IMR-90 (cell line): ENCODE measurements around the gene CCDC7. TPM values are rescaled to one million over a fixed set of nuclear protein-coding genes. Genes with fewer than 3 reads are reported as not detected.

Source experiments
- ATAC-seq: fragments of 200-7000 bp; cut with Tn5 transposase; 2 replicates; pipeline ENCODE4 v1.9.1; 2020; ENCODE audit warnings: low read depth, mild to moderate bottlenecking, moderate library complexity
- BruUV-seq: library from RNA; stranded (reverse); fragments of 400-500 nt; replicated peaks from 2 replicates; lab custom pipeline; 2021; lab: Mats Ljungman, UMichigan
- CTCF ChIA-PET: fragments of 300-600 bp; formaldehyde crosslinking; extraction: SDS; loops from one replicate; lab custom pipeline; 2021; ENCODE audit warnings: antibody characterized with exemption; lab: Yijun Ruan, JAX
- POLR2A ChIA-PET: fragments of 300-600 bp; sonication (Branson Sonifier 250); formaldehyde crosslinking; loops from one replicate; lab custom pipeline; 2022; ENCODE audit warnings: antibody characterized with exemption; ENCODE audit not compliant: unreplicated experiment; lab: Charles Lee
- DNase-seq: peaks from one replicate; pipeline ENCODE4 v3.0.0; 2013
- H2AFZ ChIP-seq: replicated peaks from 2 replicates; pipeline ENCODE3; 2013; ENCODE audit warnings: low read length, mild to moderate bottlenecking; ENCODE audit not compliant: poor library complexity
- H2AK5ac ChIP-seq: 2 replicates; pipeline ENCODE4 v1.6.1; 2013; ENCODE audit warnings: low read depth, low read length, inconsistent platforms
- H2AK9ac ChIP-seq: replicated peaks from 2 replicates; pipeline ENCODE3; 2013; ENCODE audit warnings: mild to moderate bottlenecking, low read depth, low read length, moderate library complexity; ENCODE audit not compliant: poor library complexity
- H2BK120ac ChIP-seq: 2 replicates; pipeline ENCODE4 v1.6.1; 2013; ENCODE audit warnings: low read depth, low read length, inconsistent platforms
- H2BK15ac ChIP-seq: 3 replicates; pipeline ENCODE4 v1.6.1; 2013; ENCODE audit warnings: low read depth, low read length, inconsistent platforms
- H2BK20ac ChIP-seq: 2 replicates; pipeline ENCODE4 v1.6.1; 2013; ENCODE audit warnings: low read depth, mild to moderate bottlenecking, inconsistent platforms, low read length, moderate library complexity
- H2BK5ac ChIP-seq: 2 replicates; pipeline ENCODE4 v1.6.1; 2013; ENCODE audit warnings: mild to moderate bottlenecking, low read depth, low read length, inconsistent platforms; ENCODE audit not compliant: poor library complexity, severe bottlenecking
- H3K14ac ChIP-seq: replicated peaks from 2 replicates; pipeline ENCODE4 v1.6.1; 2013; ENCODE audit warnings: low read depth, low read length, inconsistent platforms
- H3K18ac ChIP-seq: 2 replicates; pipeline ENCODE4 v1.6.1; 2013; ENCODE audit warnings: low read depth, low read length, control low read depth
- H3K23ac ChIP-seq: 2 replicates; pipeline ENCODE4 v1.6.1; 2013; ENCODE audit warnings: low read depth, low read length, inconsistent platforms
- H3K27ac ChIP-seq: 2 replicates; pipeline ENCODE4 v1.5.1; 2013; ENCODE audit warnings: mild to moderate bottlenecking, control low read depth, low read length; ENCODE audit not compliant: insufficient read depth
- H3K27me3 ChIP-seq: 2 replicates; pipeline ENCODE4 v1.6.1; 2013; ENCODE audit warnings: low read length; ENCODE audit not compliant: control insufficient read depth, insufficient read depth
- H3K36me3 ChIP-seq: 2 replicates; pipeline ENCODE4 v1.6.1; 2013; ENCODE audit warnings: low read length, mixed read lengths; ENCODE audit not compliant: control insufficient read depth, insufficient read depth
- H3K4ac ChIP-seq: 2 replicates; pipeline ENCODE4 v1.6.1; 2013; ENCODE audit warnings: low read depth, low read length, inconsistent platforms
- H3K4me1 ChIP-seq: 2 replicates; pipeline ENCODE4 v1.6.1; 2013; ENCODE audit warnings: low read length, mixed read lengths; ENCODE audit not compliant: control insufficient read depth, insufficient read depth
- H3K4me2 ChIP-seq: 2 replicates; pipeline ENCODE4 v1.6.1; 2013; ENCODE audit warnings: low read depth, mild to moderate bottlenecking, control low read depth, low read length, moderate library complexity
- H3K4me3 ChIP-seq: 2 replicates; pipeline ENCODE4 v1.5.1; 2013; ENCODE audit warnings: low read depth, mild to moderate bottlenecking, control low read depth, low read length, moderate library complexity; ENCODE audit not compliant: insufficient read depth
- H3K56ac ChIP-seq: 2 replicates; pipeline ENCODE4 v1.6.1; 2013; ENCODE audit warnings: low read length, inconsistent platforms; ENCODE audit not compliant: insufficient read depth; ENCODE audit errors: extremely low read depth
- H3K79me1 ChIP-seq, 2 experiments: 2 replicates each; pipeline ENCODE4 v1.6.1; 2013; ENCODE audit warnings: low read length in 2 of 2, inconsistent platforms in 1 of 2, low read depth in 1 of 2
- H3K9ac ChIP-seq: 2 replicates; pipeline ENCODE4 v1.6.1; 2013; ENCODE audit warnings: low read depth, low read length, control low read depth
- H3K9me1 ChIP-seq: 2 replicates; pipeline ENCODE4 v1.6.1; 2013; ENCODE audit warnings: low read length, inconsistent platforms; ENCODE audit not compliant: insufficient read depth
- H3K9me3 ChIP-seq: 2 replicates; pipeline ENCODE4 v1.6.1; 2013; ENCODE audit warnings: low read length; ENCODE audit not compliant: control insufficient read depth, insufficient read depth
- H4K20me1 ChIP-seq: 2 replicates; pipeline ENCODE4 v1.6.1; 2013; ENCODE audit warnings: low read length, inconsistent platforms; ENCODE audit not compliant: insufficient read depth
- H4K5ac ChIP-seq: 2 replicates; pipeline ENCODE4 v1.6.1; 2013; ENCODE audit warnings: mild to moderate bottlenecking, low read depth, low read length, control low read depth
- H4K8ac ChIP-seq, 2 experiments: 2 replicates each; pipeline ENCODE4 v1.6.1; 2013; ENCODE audit warnings: low read depth in 2 of 2, low read length in 2 of 2, control low read depth in 1 of 2, inconsistent platforms in 1 of 2
- H4K91ac ChIP-seq: 2 replicates; pipeline ENCODE4 v1.6.1; 2013; ENCODE audit warnings: low read depth, low read length, inconsistent platforms; ENCODE audit not compliant: insufficient read depth
- CHD1 ChIP-seq: IDR thresholded peaks from 2 replicates; pipeline ENCODE4 v1.6.1; 2012; ENCODE audit warnings: low read depth, low read length, improper control_type of control experiment
- SMC3 ChIP-seq: fragments of 150-350 bp; IDR thresholded peaks from 2 replicates; pipeline ENCODE4 v1.6.1; 2016; ENCODE audit warnings: low read depth, mild to moderate bottlenecking, antibody characterized with exemption, low read length, moderate library complexity
- dilution Hi-C: fragments of 300-500 bp; cut with HindIII; formaldehyde crosslinking; loops from one replicate; pipeline ENCODE4 v1.14.3; 2018; ENCODE audit warnings: low sequenced_read_pairs; ENCODE audit not compliant: unreplicated experiment
- in situ Hi-C: fragments of 300-500 bp; cut with MboI; formaldehyde crosslinking; loops from 3 replicates; pipeline ENCODE4 v1.14.3; 2019; ENCODE audit warnings: low sequenced_read_pairs, inconsistent platforms, mixed read lengths
- intact Hi-C: fragments of 100-400 bp; cut with micrococcal nuclease; formaldehyde crosslinking; loops from 2 replicates; pipeline ENCODE4 v1.10.0; 2022
- polyA plus RNA-seq, 3 experiments: library from polyadenylated mRNA; depleted of rRNA; stranded (reverse); fragments of >200 nt; gene quantifications; 2 replicates each; pipeline ENCODE4 v1.2.3, GENCODE V29; 2012; ENCODE audit warnings: low replicate concordance in 1 of 3
- total RNA-seq: library from RNA; depleted of rRNA; stranded (reverse); fragments of >200 nt; gene quantifications from 2 replicates; pipeline ENCODE4 v1.2.3, GENCODE V29; 2012

The CCDC7 gene
- total and polyA plus RNA-seq, 2 of the 4 experiments (the other 2 are of a cell fraction) = 0.74 to 4.3 TPM

DNA sequence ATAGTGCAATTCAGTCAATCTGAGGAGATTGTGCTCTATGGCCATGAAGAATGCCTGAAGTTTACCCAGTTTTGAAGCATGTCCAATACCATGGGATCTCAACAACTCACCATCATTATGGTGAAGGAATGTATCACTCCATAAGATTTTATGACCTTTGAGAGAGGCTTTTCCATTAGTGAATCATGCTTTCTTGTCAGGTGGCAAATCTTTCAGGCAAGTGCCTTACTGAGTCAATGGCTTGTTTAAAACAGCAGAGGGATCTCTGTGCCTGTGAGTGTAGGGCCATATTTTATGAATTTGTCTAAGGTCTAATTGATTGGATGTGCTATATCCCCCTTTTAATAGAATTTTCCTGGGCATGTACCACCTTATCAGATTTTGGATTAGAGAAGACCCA, 131.5 kb downstream of the CCDC7 start:
- Histone ChIP-seq H3K9me3 (no peaks in the 10 kb centered on the region), H3K27me3 (no peaks in the 10 kb centered on the region), H3K9me1 (no peaks in the 10 kb centered on the region), H3K18ac (no peak overlapping the region), H2BK20ac (no peak overlapping the region), H4K5ac (no peak overlapping the region), H3K79me1 (no peaks in the 10 kb centered on the region), H2AK9ac (no peak overlapping the region), H3K4me1 (no peaks in the 10 kb centered on the region), H2BK5ac (no peak overlapping the region), H2BK120ac (no peak overlapping the region), H4K20me1 (no peaks in the 10 kb centered on the region), H4K91ac (no peak overlapping the region), H3K27ac (no peak overlapping the region), H4K8ac (no peak overlapping the region), H3K4me2 (no peak overlapping the region), H3K36me3 (no peaks in the 10 kb centered on the region), H3K9ac (no peak overlapping the region), H3K23ac (no peak overlapping the region), H2BK15ac (no peak overlapping the region), H3K56ac (no peak overlapping the region), H2AK5ac (no peak overlapping the region), H2AFZ (no peak overlapping the region), H3K4ac (no peak overlapping the region), H3K14ac (no peak overlapping the region), H3K4me3 (no peak overlapping the region)
- intact Hi-C loops = no loop called here
- dilution Hi-C loops = no loop called here
- ATAC-seq (no peak), DNase-seq (peak; percentile 9)
- CTCF ChIA-PET = no interaction called here
- in situ Hi-C loops = no loop called here
- POLR2A ChIA-PET = no interaction called here
- no TSS peak for BruUV-seq
- TF ChIP-seq SMC3 (no peak), CHD1 (no peak)
